ENCODE data around the gene TAF8. TPM values are rescaled to one million over a fixed set of nuclear protein-coding genes. Genes with fewer than 3 reads are reported as not detected.

Gene TAF8
- total and polyA plus RNA-seq, 12 donors: 10.1 to 83.7 (median 22.9) TPM

DNA sequence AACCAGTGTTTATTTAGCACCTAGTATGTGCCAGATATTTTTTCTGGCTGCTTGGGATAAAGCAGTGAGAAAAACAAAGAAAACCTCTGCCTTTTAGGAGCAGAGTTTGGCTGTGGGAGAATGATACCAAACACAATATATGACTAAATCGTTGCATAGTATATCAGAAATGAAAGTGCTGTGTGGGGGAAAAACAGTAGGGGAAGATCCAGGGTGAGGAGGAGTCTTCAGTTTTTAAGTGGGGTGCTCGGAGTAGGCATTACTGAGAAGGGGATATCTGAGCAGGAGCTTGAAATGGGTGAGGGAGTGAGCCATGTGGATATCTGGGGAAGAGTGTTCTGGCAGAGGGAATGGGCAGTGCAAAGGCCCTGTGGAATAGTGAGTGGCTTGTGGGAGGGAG, 23.0 kb downstream of the TAF8 start:
- TF ChIP-seq, protein P1, sequence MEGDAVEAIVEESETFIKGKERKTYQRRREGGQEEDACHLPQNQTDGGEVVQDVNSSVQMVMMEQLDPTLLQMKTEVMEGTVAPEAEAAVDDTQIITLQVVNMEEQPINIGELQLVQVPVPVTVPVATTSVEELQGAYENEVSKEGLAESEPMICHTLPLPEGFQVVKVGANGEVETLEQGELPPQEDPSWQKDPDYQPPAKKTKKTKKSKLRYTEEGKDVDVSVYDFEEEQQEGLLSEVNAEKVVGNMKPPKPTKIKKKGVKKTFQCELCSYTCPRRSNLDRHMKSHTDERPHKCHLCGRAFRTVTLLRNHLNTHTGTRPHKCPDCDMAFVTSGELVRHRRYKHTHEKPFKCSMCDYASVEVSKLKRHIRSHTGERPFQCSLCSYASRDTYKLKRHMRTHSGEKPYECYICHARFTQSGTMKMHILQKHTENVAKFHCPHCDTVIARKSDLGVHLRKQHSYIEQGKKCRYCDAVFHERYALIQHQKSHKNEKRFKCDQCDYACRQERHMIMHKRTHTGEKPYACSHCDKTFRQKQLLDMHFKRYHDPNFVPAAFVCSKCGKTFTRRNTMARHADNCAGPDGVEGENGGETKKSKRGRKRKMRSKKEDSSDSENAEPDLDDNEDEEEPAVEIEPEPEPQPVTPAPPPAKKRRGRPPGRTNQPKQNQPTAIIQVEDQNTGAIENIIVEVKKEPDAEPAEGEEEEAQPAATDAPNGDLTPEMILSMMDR (IDR thresholded peaks at IDR 0.05): no peak
- TF ChIP-seq POLR2A (IDR thresholded peaks at IDR 0.05): no peak
- Histone ChIP-seq H3K4me3 (no peak overlapping the region), H3K27me3 (no peaks in the 10 kb centered on the region), H3K27ac (no peak overlapping the region), H3K9me3 (replicated peaks in 1 of 3) (no peaks in the 10 kb centered on the region), H3K4me1 (replicated peaks in 1 of 2) (no peaks in the 10 kb centered on the region), H3K36me3 (replicated peaks in 1 of 2) (peaks cover 0 to 71% of the 10 kb centered on the region in 2 donors)
- DNase-seq: no peak
- 86 to 95% (median 88%) methylated on average over 2 of the region's 2 CpGs for WGBS, 4 donors
- intact Hi-C loops (cut with DNase I): loop anchor here in 1 of 2 donors (10.0 kb wide), 1 partner anchor 472 kb away; no protein-coding TSS in a partner anchor

DNA sequence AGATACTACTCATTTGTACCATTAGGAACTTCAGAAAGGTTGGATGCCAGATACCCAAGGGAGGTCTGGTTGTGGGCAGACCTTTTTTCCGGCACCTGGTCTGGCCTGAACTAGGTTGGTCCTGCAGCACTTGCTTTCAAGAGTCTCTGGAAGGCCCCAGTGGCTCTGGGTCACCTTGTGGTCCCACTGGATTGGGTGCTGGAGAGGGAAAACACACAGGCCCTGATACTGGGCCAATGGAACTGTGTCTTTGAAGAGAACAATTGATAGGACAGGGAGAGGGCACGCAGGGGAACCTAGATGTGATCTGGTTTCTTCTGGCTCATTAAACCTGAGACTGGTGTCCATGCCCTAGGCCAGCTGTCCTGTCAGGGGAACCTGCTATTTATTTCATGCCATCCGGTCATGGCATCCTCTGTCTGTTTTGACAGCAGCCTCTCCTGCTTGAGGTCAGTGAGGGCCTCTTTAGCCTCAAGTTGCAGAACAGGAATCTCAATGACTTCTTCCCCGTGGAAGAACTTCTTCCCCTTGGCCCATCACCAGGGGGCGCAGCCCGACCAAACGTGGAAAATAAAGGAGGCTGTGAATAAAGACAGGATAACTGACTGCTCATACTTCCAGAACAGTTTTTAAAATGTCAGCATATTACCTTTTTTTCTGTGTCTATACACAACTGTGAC, 25.0 kb downstream of the TAF8 start:
- Histone ChIP-seq H3K4me1 (replicated peaks in 1 of 2) (peaks cover 0 to 6% of the 10 kb centered on the region in 2 donors), H3K9me3 (replicated peaks in 1 of 3) (no peaks in the 10 kb centered on the region), H3K4me3 (no peak overlapping the region), H3K27ac (no peak overlapping the region), H3K27me3 (no peaks in the 10 kb centered on the region), H3K36me3 (replicated peaks in 1 of 2) (peaks cover 0 to 59% of the 10 kb centered on the region in 2 donors)
- 33 to 36% (median 34%) methylated on average over 7 of the region's 7 CpGs for WGBS, 4 donors
- no peak for TF ChIP-seq POLR2A (IDR thresholded peaks at IDR 0.05)
- TF ChIP-seq, protein P1 (IDR thresholded peaks at IDR 0.05): peak; percentile 67 to 92 (median 88)
- DNase-seq: peak; percentile 77 to 90 (median 82)
- intact Hi-C loops (cut with DNase I): loop anchor here (2.0 to 10.0 kb wide), 4 partner anchors 92 to 470 kb away; partner anchors contain the start of gene MRPS10 (in 1 of the 2)

DNA sequence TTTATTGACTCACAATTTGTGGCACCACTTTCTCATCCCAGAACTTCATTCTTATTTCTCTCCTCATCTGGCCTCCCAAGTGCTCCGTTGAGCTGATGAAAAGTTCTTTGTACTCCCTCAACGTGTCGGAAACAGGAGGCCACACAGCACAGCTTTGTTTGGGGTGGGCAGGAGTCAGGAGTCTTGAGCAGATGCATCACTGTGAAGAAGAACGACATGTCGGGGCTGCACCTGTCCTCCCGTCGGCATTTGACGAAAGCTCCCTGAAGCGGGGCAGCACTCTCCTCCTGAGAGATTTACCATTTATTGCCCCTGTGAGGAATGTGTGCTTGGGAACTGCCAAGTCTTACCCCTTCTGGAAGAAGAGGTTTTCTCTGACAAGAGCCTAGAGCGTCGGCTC, 28.1 kb downstream of the TAF8 start:
- peaks cover 0 to 33% of the 10 kb centered on the region in 2 donors for H3K36me3 ChIP-seq (replicated peaks in 1 of 2)
- H3K4me3 ChIP-seq: no peak overlapping the region
- TF ChIP-seq POLR2A (IDR thresholded peaks at IDR 0.05): no peak
- TF ChIP-seq, protein P1 (IDR thresholded peaks at IDR 0.05): no peak
- H3K27ac ChIP-seq: no peak overlapping the region
- intact Hi-C loops (cut with DNase I): loop anchor here (5.0 to 10.0 kb wide), 3 partner anchors 89 to 466 kb away; partner anchors contain the start of gene MRPS10 (in 1 of the 2)
- no peaks in the 10 kb centered on the region for H3K27me3 ChIP-seq
- WGBS, 4 donors: 87 to 92% (median 89%) methylated on average over 9 to 11 of the region's 11 CpGs
- peaks cover under 1 to 6% of the 10 kb centered on the region in 2 donors for H3K4me1 ChIP-seq (replicated peaks in 1 of 2)
- no peaks in the 10 kb centered on the region for H3K9me3 ChIP-seq (replicated peaks in 1 of 3)
- no peak for DNase-seq

DNA sequence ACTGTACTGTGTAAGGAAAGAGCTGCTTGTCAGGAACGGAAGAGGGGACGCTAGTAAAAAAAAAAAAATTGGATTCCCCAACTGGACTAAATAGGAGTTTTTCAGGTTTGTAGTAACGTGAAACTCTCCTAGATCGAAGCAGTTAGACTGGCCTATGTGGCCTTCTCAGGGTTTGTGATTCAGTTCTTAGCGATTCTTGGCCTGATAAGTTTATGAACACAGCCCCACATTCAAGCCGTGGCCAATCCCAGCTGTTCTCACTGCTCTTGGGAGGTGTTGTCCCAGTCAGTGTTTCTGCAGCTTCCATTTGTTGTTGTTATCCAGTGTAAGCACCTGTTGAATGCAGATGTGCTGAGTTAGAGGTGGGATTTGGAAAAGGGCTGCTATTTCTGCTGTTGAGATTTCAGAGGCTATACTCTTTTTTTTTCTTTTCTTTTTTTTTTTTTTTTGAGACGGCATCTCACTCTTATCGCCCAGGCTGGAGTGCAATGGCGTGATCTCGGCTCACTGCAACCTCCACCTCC, 29.7 kb downstream of the TAF8 start:
- H3K4me1 ChIP-seq (replicated peaks in 1 of 2): peaks cover 4 to 6% of the 10 kb centered on the region in 2 donors
- peaks cover 0 to 26% of the 10 kb centered on the region in 2 donors for H3K36me3 ChIP-seq (replicated peaks in 1 of 2)
- DNase-seq: peak in 6 of 7 donors; percentile 60 to 75 (median 66)
- peak overlapping the region in 3 of 5 donors; percentile 28 to 61 (median 31) for H3K27ac ChIP-seq
- H3K9me3 ChIP-seq (replicated peaks in 1 of 3): no peaks in the 10 kb centered on the region
- no peak overlapping the region for H3K4me3 ChIP-seq
- TF ChIP-seq, protein P1 (IDR thresholded peaks at IDR 0.05): no peak
- TF ChIP-seq POLR2A (IDR thresholded peaks at IDR 0.05): peak in 1 of 2 donors; percentile 33
- H3K27me3 ChIP-seq: no peaks in the 10 kb centered on the region
- 54 to 72% (median 58%) methylated on average over 10 of the region's 10 CpGs for WGBS, 4 donors
- intact Hi-C loops (cut with DNase I): loop anchor here (5.0 to 10.0 kb wide), 3 partner anchors 87 to 465 kb away; partner anchors contain the start of gene MRPS10 (in 1 of the 2)
